NB4 (cell line): ENCODE results near the gene INSC.

ENCODE experiments used
- DNase-seq: peaks from one replicate; pipeline ENCODE4 v3.0.0; 2010; ENCODE audit warnings: low read depth
- H3K4me3 ChIP-seq: one replicate; pipeline ENCODE4 v1.5.1; 2011; ENCODE audit warnings: mild to moderate bottlenecking, low read depth, low read length, moderate library complexity
- MAX ChIP-seq: IDR thresholded peaks from 2 replicates; pipeline ENCODE4 v1.6.1; 2011; ENCODE audit warnings: low read depth, low read length
- MYC ChIP-seq: IDR thresholded peaks from 2 replicates; pipeline ENCODE4 v1.6.1; 2011; ENCODE audit warnings: low read depth, low read length
- POLR2A ChIP-seq: IDR thresholded peaks from 2 replicates; pipeline ENCODE4 v1.6.1; 2011; ENCODE audit warnings: mild to moderate bottlenecking; ENCODE audit not compliant: insufficient read length; ENCODE audit errors: extremely low read depth
- TF ChIP-seq, protein P1 (sequence below): IDR thresholded peaks from one replicate; pipeline ENCODE4 v1.5.1; 2012; ENCODE audit warnings: low read depth, low read length

The INSC gene

GRCh38 chr11:15200696-15201095 is 86.0 kb downstream of the INSC start:
- no peak overlapping the region for H3K4me3 ChIP-seq
- DNase-seq, result no peak
- TF ChIP-seq MAX, result no peak
- TF ChIP-seq, protein P1, sequence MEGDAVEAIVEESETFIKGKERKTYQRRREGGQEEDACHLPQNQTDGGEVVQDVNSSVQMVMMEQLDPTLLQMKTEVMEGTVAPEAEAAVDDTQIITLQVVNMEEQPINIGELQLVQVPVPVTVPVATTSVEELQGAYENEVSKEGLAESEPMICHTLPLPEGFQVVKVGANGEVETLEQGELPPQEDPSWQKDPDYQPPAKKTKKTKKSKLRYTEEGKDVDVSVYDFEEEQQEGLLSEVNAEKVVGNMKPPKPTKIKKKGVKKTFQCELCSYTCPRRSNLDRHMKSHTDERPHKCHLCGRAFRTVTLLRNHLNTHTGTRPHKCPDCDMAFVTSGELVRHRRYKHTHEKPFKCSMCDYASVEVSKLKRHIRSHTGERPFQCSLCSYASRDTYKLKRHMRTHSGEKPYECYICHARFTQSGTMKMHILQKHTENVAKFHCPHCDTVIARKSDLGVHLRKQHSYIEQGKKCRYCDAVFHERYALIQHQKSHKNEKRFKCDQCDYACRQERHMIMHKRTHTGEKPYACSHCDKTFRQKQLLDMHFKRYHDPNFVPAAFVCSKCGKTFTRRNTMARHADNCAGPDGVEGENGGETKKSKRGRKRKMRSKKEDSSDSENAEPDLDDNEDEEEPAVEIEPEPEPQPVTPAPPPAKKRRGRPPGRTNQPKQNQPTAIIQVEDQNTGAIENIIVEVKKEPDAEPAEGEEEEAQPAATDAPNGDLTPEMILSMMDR, result no peak
- no peak for TF ChIP-seq MYC
- no peak for TF ChIP-seq POLR2A

GRCh38 chr11:15201586-15201985 is 86.9 kb downstream of the INSC start:
- H3K4me3 ChIP-seq, result no peak overlapping the region
- no peak for DNase-seq
- TF ChIP-seq MAX (no peak), MYC (no peak), POLR2A (no peak)
- TF ChIP-seq, protein P1, result no peak

- no peak overlapping the region for H3K4me3 ChIP-seq
- TF ChIP-seq MAX (no peak), MYC (no peak), POLR2A (no peak)
- TF ChIP-seq, protein P1, result no peak
- DNase-seq, result no peak
These were observed 87.9 kb downstream of the INSC start for GRCh38 chr11:15202626-15203025.

DNA sequence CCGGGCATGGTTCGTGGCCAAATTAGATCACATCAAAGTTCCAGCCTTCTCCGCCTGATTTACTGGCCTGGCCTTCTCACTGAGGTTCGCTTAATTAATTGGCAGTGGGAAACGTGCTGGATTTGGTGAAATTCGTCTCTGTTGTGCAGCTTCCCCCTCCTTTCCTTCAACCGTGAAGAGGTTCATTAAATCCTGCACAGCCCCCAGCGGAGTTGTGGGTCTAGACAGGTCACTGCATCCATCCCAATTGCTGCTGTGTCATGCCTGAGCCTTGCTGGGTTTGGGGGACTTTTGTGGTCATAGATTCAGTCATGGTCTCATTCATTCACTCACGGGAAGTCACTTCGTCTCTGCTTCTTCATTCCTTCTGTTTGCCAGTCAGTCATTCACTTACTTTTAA is 90.0 kb downstream of the INSC start:
- TF ChIP-seq, protein P1, result no peak
- TF ChIP-seq MYC (no peak), POLR2A (no peak), MAX (no peak)
- H3K4me3 ChIP-seq, result no peak overlapping the region
- no peak for DNase-seq

GRCh38 chr11:15206791-15207190 is 92.1 kb downstream of the INSC start:
- TF ChIP-seq MAX, result no peak
- TF ChIP-seq POLR2A, result no peak
- no peak for TF ChIP-seq MYC
- TF ChIP-seq, protein P1, result no peak
- no peak overlapping the region for H3K4me3 ChIP-seq
- no peak for DNase-seq
